HFFc6 (cell line): ENCODE data around the gene EPHX1. TPM values are rescaled to one million over a fixed set of nuclear protein-coding genes. Genes with fewer than 3 reads are reported as not detected.

ENCODE experiments used
- DNase-seq: peaks from one replicate; pipeline ENCODE4 v3.0.0-alpha.2; 2018
- H3K27ac Mint-ChIP-seq: 2 replicates; pipeline ENCODE4 v1.8.0; 2020; ENCODE audit warnings: mild to moderate bottlenecking, mixed read lengths
- H3K27me3 Mint-ChIP-seq: 2 replicates; pipeline ENCODE4 v1.8.0; 2021; ENCODE audit warnings: mild to moderate bottlenecking, moderate library complexity, mixed read lengths; ENCODE audit not compliant: insufficient read depth
- H3K36me3 Mint-ChIP-seq: 2 replicates; pipeline ENCODE4 v1.8.0; 2021; ENCODE audit warnings: low read depth, mixed read lengths
- H3K4me1 Mint-ChIP-seq: 2 replicates; pipeline ENCODE4 v1.8.0; 2020; ENCODE audit warnings: low read depth, mixed read lengths
- H3K4me3 Mint-ChIP-seq: 2 replicates; pipeline ENCODE4 v1.8.0; 2020; ENCODE audit warnings: mild to moderate bottlenecking, moderate library complexity, mixed read lengths
- H3K9me3 Mint-ChIP-seq: 2 replicates; pipeline ENCODE4 v1.8.0; 2020; ENCODE audit warnings: mild to moderate bottlenecking, mixed read lengths
- CTCF ChIP-seq: fragments of 200-600 bp; sonication (generic); IDR thresholded peaks from 2 replicates; pipeline ENCODE4 v1.5.0; 2021; ENCODE audit warnings: antibody characterized with exemption, mild to moderate bottlenecking
- total RNA-seq, 6 experiments: library from RNA; stranded (reverse); fragmentation: NEBNext Ultra II Directional; extraction: Animal tissue kit (Norgen Biotek cat#: 25700); gene quantifications; 2 replicates in 1 of 6; 3 replicates in 5 of 6; pipeline ENCODE4 v1.2.3, GENCODE V29; 2021

EPHX1 gene
- total RNA-seq, 6 experiments from 2014 or later: 30.3 to 38.7 (median 34.9) TPM

GRCh38 chr1:225842788-225843425 lies 33.0 kb downstream of the EPHX1 start:
- 0 out of 2 replicates have a peak, but pooled peaks cover under 1% of the 10 kb centered on the region for H3K36me3 Mint-ChIP-seq

GRCh38 chr1:225843426-225843795 lies 33.5 kb downstream of the EPHX1 start:
- DNase-seq: no peak
- Mint-ChIP-seq H3K27me3 (peaks cover 2% of the 10 kb centered on the region), H3K36me3 (0 out of 2 replicates have a peak, but pooled peaks cover 6% of the 10 kb centered on the region), H3K4me1 (no peaks in the 10 kb centered on the region), H3K9me3 (no peaks in the 10 kb centered on the region), H3K27ac (no peak overlapping the region), H3K4me3 (no peak overlapping the region)
- no peak for TF ChIP-seq CTCF

More at GRCh38 chr1:225842788-225843425, 33.0 kb downstream of the EPHX1 start:
- no peak overlapping the region for H3K4me3 Mint-ChIP-seq
- no peak for TF ChIP-seq CTCF
- H3K9me3 Mint-ChIP-seq: no peaks in the 10 kb centered on the region
- H3K27ac Mint-ChIP-seq: peak overlapping the region; percentile 12; the same call in 1 of the 2 replicates
- no peak for DNase-seq
- no peaks in the 10 kb centered on the region for H3K4me1 Mint-ChIP-seq
- H3K27me3 Mint-ChIP-seq: peaks cover 2% of the 10 kb centered on the region

GRCh38 chr1:225844236-225845061 lies 34.5 kb downstream of the EPHX1 start:
- Mint-ChIP-seq H3K27me3 (peaks cover 2% of the 10 kb centered on the region), H3K4me1 (no peaks in the 10 kb centered on the region), H3K36me3 (0 out of 2 replicates have a peak, but pooled peaks cover 6% of the 10 kb centered on the region), H3K4me3 (no peak overlapping the region), H3K27ac (no peak overlapping the region), H3K9me3 (no peaks in the 10 kb centered on the region)
- no peak for DNase-seq
- TF ChIP-seq CTCF: no peak

GRCh38 chr1:225845097-225845496 lies 35.2 kb downstream of the EPHX1 start:
- Mint-ChIP-seq H3K36me3 (0 out of 2 replicates have a peak, but pooled peaks cover 6% of the 10 kb centered on the region), H3K4me1 (no peaks in the 10 kb centered on the region), H3K9me3 (no peaks in the 10 kb centered on the region), H3K4me3 (no peak overlapping the region), H3K27ac (no peak overlapping the region), H3K27me3 (no peaks in the 10 kb centered on the region; the same call in none of the 2 replicates)
- no peak for TF ChIP-seq CTCF
- DNase-seq: no peak

- 0 out of 2 replicates have a peak, but pooled peaks cover 6% of the 10 kb centered on the region for H3K36me3 Mint-ChIP-seq
- H3K27ac Mint-ChIP-seq: no peak overlapping the region
- no peaks in the 10 kb centered on the region for H3K9me3 Mint-ChIP-seq
- no peaks in the 10 kb centered on the region; the same call in none of the 2 replicates for H3K27me3 Mint-ChIP-seq
- H3K4me1 Mint-ChIP-seq: no peaks in the 10 kb centered on the region
- DNase-seq: peak; percentile 56
- H3K4me3 Mint-ChIP-seq: no peak overlapping the region
- peak; percentile 85 for TF ChIP-seq CTCF
Observed at GRCh38 chr1:225845571-225846259, 35.8 kb downstream of the EPHX1 start.
